Smooth muscle cell (in vitro differentiated cells): ENCODE data around the gene IQUB. TPM values are rescaled to one million over a fixed set of nuclear protein-coding genes. Genes with fewer than 3 reads are reported as not detected.
A peak's percentile ranks its signal among the peaks of the same experiment; 100 is the strongest.

Experiments
- DNase-seq: peaks from one replicate; lab custom pipeline; 2025; ENCODE audit not compliant: unreplicated experiment; lab: John Stamatoyannopoulos, UW
- H2AFZ ChIP-seq: fragments of 200-600 bp; sonication (generic); 2 replicates; pipeline ENCODE4 v1.6.0; 2016; ENCODE audit warnings: antibody characterized with exemption, low read depth, mild to moderate bottlenecking
- H3F3A ChIP-seq: fragments of 200-600 bp; sonication (generic); 2 replicates; pipeline ENCODE4 v1.6.0; 2017; ENCODE audit warnings: antibody characterized with exemption, low read depth
- H3K27ac ChIP-seq: fragments of 200-600 bp; sonication (generic); 2 replicates; pipeline ENCODE4 v1.5.1; 2016; ENCODE audit warnings: low read depth, mild to moderate bottlenecking
- H3K27me3 ChIP-seq: fragments of 200-600 bp; sonication (generic); 2 replicates; pipeline ENCODE4 v1.6.1; 2016; ENCODE audit warnings: low read depth, mild to moderate bottlenecking
- H3K36me3 ChIP-seq: fragments of 200-600 bp; sonication (generic); 2 replicates; pipeline ENCODE4 v1.5.1; 2016; ENCODE audit warnings: low read depth
- H3K4me1 ChIP-seq: fragments of 200-600 bp; sonication (generic); 2 replicates; pipeline ENCODE4 v1.5.1; 2016; ENCODE audit warnings: low read depth
- H3K4me2 ChIP-seq: fragments of 200-600 bp; sonication (generic); 2 replicates; pipeline ENCODE4 v1.6.0; 2016; ENCODE audit warnings: mild to moderate bottlenecking
- H3K4me3 ChIP-seq: fragments of 200-600 bp; sonication (generic); 2 replicates; pipeline ENCODE4 v1.5.1; 2016; ENCODE audit warnings: mild to moderate bottlenecking
- H3K79me2 ChIP-seq: fragments of 200-600 bp; sonication (generic); 2 replicates; pipeline ENCODE4 v1.6.0; 2016; ENCODE audit warnings: low read depth, mild to moderate bottlenecking
- H3K9ac ChIP-seq: fragments of 200-600 bp; sonication (generic); 2 replicates; pipeline ENCODE4 v1.6.0; 2016; ENCODE audit warnings: low read depth
- H3K9me3 ChIP-seq: fragments of 200-600 bp; sonication (generic); replicated peaks from 2 replicates; pipeline ENCODE4 v1.5.1; 2016; ENCODE audit warnings: low read depth
- H4K20me1 ChIP-seq: fragments of 200-600 bp; sonication (generic); 2 replicates; pipeline ENCODE4 v1.6.0; 2016; ENCODE audit warnings: low read depth
- WGBS: methylation state at CpG from one replicate; pipeline ENCODE4 v1.1.7; 2016; ENCODE audit warnings: low lambda C conversion rate; 5-methylcytosine and 5-hydroxymethylcytosine counted together
- polyA plus RNA-seq: library from polyadenylated mRNA; unstranded; fragments of >200 nt; fragmentation: Nextera tagmentation; extraction: Ambion mirVana; gene quantifications from 2 replicates; pipeline ENCODE4 v1.2.1, GENCODE V29; 2016
- total RNA-seq: library from RNA; depleted of rRNA; stranded (reverse); fragments of >200 nt; gene quantifications from 2 replicates; pipeline ENCODE4 v1.2.3, GENCODE V29; 2014
- TF ChIP-seq, protein P1 (sequence below): fragments of 200-600 bp; sonication (generic); IDR thresholded peaks from 2 replicates; pipeline ENCODE4 v1.5.1; 2017; ENCODE audit warnings: borderline replicate concordance, mild to moderate bottlenecking, antibody characterized with exemption; ENCODE audit not compliant: insufficient read depth, poor library complexity, severe bottlenecking

Gene IQUB
- total and polyA plus RNA-seq, 2 experiments from 2014 or later: 0.58 to 2.1 TPM

DNA sequence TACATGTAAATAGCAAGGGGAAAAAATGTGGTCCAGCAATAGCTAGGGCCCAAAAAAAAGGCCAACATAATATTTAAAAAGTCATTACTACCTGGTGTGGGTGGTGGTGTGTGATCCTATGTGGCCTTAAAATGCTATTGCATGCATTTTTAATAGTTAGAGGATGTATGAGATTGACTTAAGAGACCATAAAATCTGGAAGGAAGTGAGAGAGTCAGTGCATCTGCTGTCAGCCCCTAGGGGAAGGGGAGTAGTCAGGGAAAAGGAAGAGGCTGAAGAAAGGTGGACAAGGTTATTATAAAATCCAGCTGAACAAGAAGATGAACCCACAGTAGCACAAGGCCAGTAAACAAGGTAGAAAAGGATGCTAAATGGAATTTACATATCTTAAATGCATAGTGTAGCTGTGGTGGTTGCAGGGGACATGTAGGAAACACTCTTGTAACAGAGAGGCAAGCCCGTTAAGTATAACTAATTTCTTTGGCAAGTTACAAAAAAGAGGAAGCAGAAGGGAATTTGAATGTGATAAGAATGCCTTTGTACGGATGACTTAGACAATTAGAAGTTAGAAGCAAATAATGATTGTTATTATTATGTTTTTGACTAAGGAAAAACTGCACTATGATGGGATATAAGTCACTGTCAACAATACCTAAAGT is 35.1 kb upstream of the IQUB start:
- 83% methylated on average over 2 of the region's 2 CpGs for WGBS
- H3K4me1 ChIP-seq: no peaks in the 10 kb centered on the region
- no peak for DNase-seq

DNA sequence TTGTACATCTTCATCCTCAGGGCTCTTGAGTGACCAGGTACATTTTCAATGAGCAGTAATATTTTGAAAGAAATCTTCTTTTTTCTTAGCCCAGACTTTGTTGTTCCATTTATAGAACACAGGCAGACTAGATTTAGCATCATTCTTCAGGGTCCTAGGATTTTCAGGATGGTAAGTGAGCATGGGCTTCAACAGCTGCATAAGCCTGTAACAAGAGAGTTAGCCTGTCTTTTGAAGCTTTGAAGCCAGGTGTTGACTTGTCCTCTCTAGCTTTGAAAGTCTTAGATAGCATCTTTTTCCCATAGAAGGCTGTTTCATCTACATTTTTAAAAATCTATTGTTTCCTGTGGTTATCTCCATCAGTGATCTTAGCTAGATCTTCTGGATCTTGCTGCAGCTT is 27.7 kb upstream of the IQUB start:
- Histone ChIP-seq H3K36me3 (no peaks in the 10 kb centered on the region), H3K4me1 (no peaks in the 10 kb centered on the region), H3F3A (no peaks in the 10 kb centered on the region), H3K27ac (no peak overlapping the region), H4K20me1 (no peaks in the 10 kb centered on the region), H3K27me3 (no peaks in the 10 kb centered on the region), H3K79me2 (peaks cover 3% of the 10 kb centered on the region), H3K4me3 (no peak overlapping the region), H3K9ac (no peak overlapping the region), H2AFZ (no peak overlapping the region), H3K9me3 (no peaks in the 10 kb centered on the region), H3K4me2 (no peak overlapping the region)
- TF ChIP-seq, protein P1, sequence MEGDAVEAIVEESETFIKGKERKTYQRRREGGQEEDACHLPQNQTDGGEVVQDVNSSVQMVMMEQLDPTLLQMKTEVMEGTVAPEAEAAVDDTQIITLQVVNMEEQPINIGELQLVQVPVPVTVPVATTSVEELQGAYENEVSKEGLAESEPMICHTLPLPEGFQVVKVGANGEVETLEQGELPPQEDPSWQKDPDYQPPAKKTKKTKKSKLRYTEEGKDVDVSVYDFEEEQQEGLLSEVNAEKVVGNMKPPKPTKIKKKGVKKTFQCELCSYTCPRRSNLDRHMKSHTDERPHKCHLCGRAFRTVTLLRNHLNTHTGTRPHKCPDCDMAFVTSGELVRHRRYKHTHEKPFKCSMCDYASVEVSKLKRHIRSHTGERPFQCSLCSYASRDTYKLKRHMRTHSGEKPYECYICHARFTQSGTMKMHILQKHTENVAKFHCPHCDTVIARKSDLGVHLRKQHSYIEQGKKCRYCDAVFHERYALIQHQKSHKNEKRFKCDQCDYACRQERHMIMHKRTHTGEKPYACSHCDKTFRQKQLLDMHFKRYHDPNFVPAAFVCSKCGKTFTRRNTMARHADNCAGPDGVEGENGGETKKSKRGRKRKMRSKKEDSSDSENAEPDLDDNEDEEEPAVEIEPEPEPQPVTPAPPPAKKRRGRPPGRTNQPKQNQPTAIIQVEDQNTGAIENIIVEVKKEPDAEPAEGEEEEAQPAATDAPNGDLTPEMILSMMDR: no peak
- DNase-seq: no peak

More for the DNA sequence above, 35.1 kb upstream of the IQUB start:
- Histone ChIP-seq H3F3A (no peaks in the 10 kb centered on the region), H2AFZ (no peak overlapping the region), H3K36me3 (no peaks in the 10 kb centered on the region), H3K27ac (no peak overlapping the region), H3K9me3 (no peaks in the 10 kb centered on the region), H4K20me1 (no peaks in the 10 kb centered on the region), H3K4me2 (no peak overlapping the region), H3K9ac (no peak overlapping the region), H3K79me2 (no peaks in the 10 kb centered on the region), H3K4me3 (no peak overlapping the region), H3K27me3 (no peaks in the 10 kb centered on the region)
- TF ChIP-seq, protein P1: no peak

DNA sequence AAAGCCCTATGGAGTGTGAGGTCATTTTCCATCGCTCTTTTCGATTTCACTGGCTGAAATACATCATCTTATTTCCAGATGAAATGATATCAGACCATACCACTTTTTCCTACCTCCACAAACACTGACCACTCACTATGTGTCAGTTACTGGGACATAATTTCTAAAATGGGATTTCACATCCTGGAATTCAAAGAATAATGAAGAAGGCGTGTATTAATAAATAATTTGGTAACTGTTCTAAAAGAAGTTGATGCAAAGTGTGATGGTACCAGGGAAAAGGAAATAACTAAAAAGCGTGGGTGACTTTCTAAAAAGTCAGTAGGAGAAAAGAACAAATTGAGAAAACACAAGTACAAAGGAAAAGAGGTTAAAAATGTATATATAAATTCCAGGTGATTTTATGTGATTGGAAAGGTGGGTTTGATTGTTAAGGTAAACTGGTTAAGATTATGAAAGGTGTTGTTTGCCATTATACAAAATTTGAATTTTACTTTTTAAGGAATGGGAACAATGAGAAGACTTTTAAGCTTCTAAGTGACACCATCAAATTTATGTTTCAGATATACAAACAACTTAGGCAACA is 24.0 kb upstream of the IQUB start:
- no peaks in the 10 kb centered on the region for H4K20me1 ChIP-seq
- WGBS: 69% methylated on average over 4 of the region's 4 CpGs
- no peaks in the 10 kb centered on the region for H3K27me3 ChIP-seq
- H3K9ac ChIP-seq: peak overlapping the region; percentile 61
- no peaks in the 10 kb centered on the region for H3F3A ChIP-seq
- H3K4me3 ChIP-seq: peak overlapping the region; percentile 87
- TF ChIP-seq, protein P1: no peak
- H3K4me1 ChIP-seq: peaks cover 9% of the 10 kb centered on the region
- no peaks in the 10 kb centered on the region for H3K36me3 ChIP-seq
- no peaks in the 10 kb centered on the region for H3K9me3 ChIP-seq
- peak overlapping the region; percentile 87 for H3K4me2 ChIP-seq
- peaks cover 39% of the 10 kb centered on the region for H3K79me2 ChIP-seq
- no peak for DNase-seq
- peak overlapping the region; percentile 99 for H2AFZ ChIP-seq
- H3K27ac ChIP-seq: peak overlapping the region; percentile 64
